A549 (cell line): ENCODE data around the gene MMP14. TPM values are rescaled to one million over a fixed set of nuclear protein-coding genes. Genes with fewer than 3 reads are reported as not detected.

ENCODE experiments used
- ATAC-seq, 2 experiments: fragments of 200-7000 bp in 1 of 2; fragments of >200 bp in 1 of 2; cut with Nextera tagmentation in 1 of 2; cut with Tn5 transposase in 1 of 2; 3 replicates each; pipeline versions ENCODE4 v1.8.0 to v1.9.1; 2018 to 2020; ENCODE audit warnings: mild to moderate bottlenecking in 1 of 2, moderate library complexity in 1 of 2
- CTCF ChIA-PET: fragments of 300-600 bp; sonication (Branson Sonifier 250); formaldehyde crosslinking; extraction: SDS; loops from one replicate; lab custom pipeline; 2021; ENCODE audit warnings: antibody characterized with exemption, inconsistent platforms; lab: Yijun Ruan, JAX
- POLR2A ChIA-PET: fragments of 350-600 bp; formaldehyde crosslinking; extraction: SDS; loops from one replicate; lab custom pipeline; 2021; ENCODE audit warnings: antibody characterized with exemption, inconsistent platforms; lab: Yijun Ruan, JAX
- DNase-seq, 2 experiments: peaks; one replicate each; pipeline versions ENCODE4 v3.0.0 to v3.0.0-alpha.2; 2011 to 2016; ENCODE audit warnings: low read depth in 1 of 2, low spot score in 1 of 2
- FAIRE-seq: peaks from 2 replicates; lab custom pipeline; 2011; peaks lifted over from hg19 to GRCh38; lab: Jason Lieb, UNC
- H3K27ac ChIP-seq, 2 experiments: fragments of >200 bp; sonication (Bioruptor Twin); formaldehyde crosslinking; 3 replicates each; pipeline ENCODE4 v1.5.1; 2016 to 2017
- H3K4me1 ChIP-seq: fragments of >200 bp; sonication (Bioruptor Twin); formaldehyde crosslinking; 3 replicates; pipeline ENCODE4 v1.6.1; 2016
- H3K4me2 ChIP-seq: fragments of >200 bp; sonication (Bioruptor Twin); formaldehyde crosslinking; 3 replicates; pipeline ENCODE4 v1.6.1; 2016
- H3K4me3 ChIP-seq: fragments of >200 bp; sonication (Bioruptor Twin); formaldehyde crosslinking; 3 replicates; pipeline ENCODE4 v1.5.1; 2016
- H3K9me3 ChIP-seq: fragments of >200 bp; sonication (Bioruptor Twin); formaldehyde crosslinking; 3 replicates; pipeline ENCODE4 v1.6.1; 2016
- BCL3 ChIP-seq: fragments of >200 bp; sonication (Bioruptor Twin); formaldehyde crosslinking; IDR thresholded peaks from 3 replicates; pipeline ENCODE4 v1.6.1; 2016
- BHLHE40 ChIP-seq: IDR thresholded peaks from 2 replicates; pipeline ENCODE4 v1.6.1; 2012; ENCODE audit warnings: low read depth, low read length, inconsistent platforms
- CEBPB ChIP-seq, 2 experiments: fragments of >200 bp in 1 of 2; sonication (Bioruptor Twin) in 1 of 2; formaldehyde crosslinking in 1 of 2; IDR thresholded peaks; 2 replicates each; pipeline ENCODE4 v1.6.1; 2012 to 2016
- CHD2 ChIP-seq: fragments of 150-350 bp; IDR thresholded peaks from 2 replicates; pipeline ENCODE4 v1.6.1; 2014; ENCODE audit warnings: low read length; ENCODE audit not compliant: partially characterized antibody
- CHD4 ChIP-seq: fragments of 200-600 bp; sonication (generic); IDR thresholded peaks from 2 replicates; pipeline ENCODE4 v1.6.1; 2016; ENCODE audit warnings: antibody characterized with exemption, mild to moderate bottlenecking, borderline replicate concordance
- CTCF ChIP-seq: fragments of >200 bp; sonication (Bioruptor Twin); formaldehyde crosslinking; IDR thresholded peaks from 3 replicates; pipeline ENCODE4 v1.5.1; 2016
- EHMT2 ChIP-seq: fragments of 200-600 bp; sonication (generic); IDR thresholded peaks from 2 replicates; pipeline ENCODE4 v1.6.1; 2016; ENCODE audit warnings: antibody characterized with exemption, low read depth, mild to moderate bottlenecking, moderate library complexity
- ESRRA ChIP-seq: fragments of 150-350 bp; IDR thresholded peaks from 2 replicates; pipeline ENCODE4 v1.6.1; 2014; ENCODE audit warnings: mild to moderate bottlenecking, low read length, borderline replicate concordance
- FOXS1 ChIP-seq: fragments of 250-450 bp; sonication (Bioruptor Pico); IDR thresholded peaks from 2 replicates; pipeline ENCODE4 v1.5.0; 2020; ENCODE audit warnings: mild to moderate bottlenecking, moderate library complexity
- HES2 ChIP-seq: fragments of >200 bp; sonication (Bioruptor Twin); formaldehyde crosslinking; IDR thresholded peaks from 2 replicates; pipeline ENCODE4 v1.6.1; 2016
- HEYL ChIP-seq: fragments of 250-450 bp; sonication (Bioruptor Pico); IDR thresholded peaks from 2 replicates; pipeline ENCODE4 v1.8.0; 2021; ENCODE audit warnings: mild to moderate bottlenecking, moderate library complexity
- HOXB13 ChIP-seq: fragments of 250-450 bp; sonication (Bioruptor Pico); IDR thresholded peaks from 2 replicates; pipeline ENCODE4 v1.5.0; 2020; ENCODE audit warnings: low read depth, mild to moderate bottlenecking, moderate library complexity
- MAFK ChIP-seq: fragments of 450-650 bp; IDR thresholded peaks from 2 replicates; pipeline ENCODE4 v1.6.1; 2014; ENCODE audit not compliant: partially characterized antibody
- NFE2L2 ChIP-seq: fragments of 150-350 bp; conservative IDR thresholded peaks from 2 replicates; pipeline ENCODE4 v1.6.1; 2014; ENCODE audit warnings: low read length
- NPAS2 ChIP-seq: fragments of 250-450 bp; sonication (Bioruptor Pico); IDR thresholded peaks from 2 replicates; pipeline ENCODE4 v1.8.0; 2022; ENCODE audit warnings: mild to moderate bottlenecking, moderate library complexity, borderline replicate concordance
- POLR2AphosphoS2 ChIP-seq: conservative IDR thresholded peaks from 2 replicates; pipeline ENCODE4 v1.6.1; 2012; ENCODE audit warnings: low read length, improper control_type of control experiment, inconsistent platforms
- RARB ChIP-seq: fragments of 250-450 bp; sonication (Bioruptor Pico); IDR thresholded peaks from 2 replicates; pipeline ENCODE4 v1.8.0; 2021; ENCODE audit warnings: mild to moderate bottlenecking, moderate library complexity
- RCOR1 ChIP-seq: fragments of 150-350 bp; IDR thresholded peaks from 2 replicates; pipeline ENCODE4 v1.6.1; 2014; ENCODE audit warnings: antibody characterized with exemption, low read length, low read depth
- RNF2 ChIP-seq: fragments of 200-600 bp; sonication (generic); IDR thresholded peaks from 2 replicates; pipeline ENCODE4 v1.6.1; 2016; ENCODE audit warnings: low read depth, mild to moderate bottlenecking, antibody characterized with exemption, moderate library complexity, borderline replicate concordance
- SMC3 ChIP-seq: fragments of >200 bp; sonication (Bioruptor Twin); formaldehyde crosslinking; IDR thresholded peaks from 3 replicates; pipeline ENCODE4 v1.6.1; 2018; ENCODE audit warnings: inconsistent platforms
- SREBF2 ChIP-seq: fragments of 450-650 bp; IDR thresholded peaks from 2 replicates; pipeline ENCODE4 v1.6.1; 2014; ENCODE audit warnings: mild to moderate bottlenecking, moderate library complexity
- ZC3H11A ChIP-seq: fragments of 450-650 bp; IDR thresholded peaks from 2 replicates; pipeline ENCODE4 v1.6.1; 2014; ENCODE audit warnings: antibody characterized with exemption, mild to moderate bottlenecking
- ZFP36 ChIP-seq: fragments of 450-650 bp; IDR thresholded peaks from 2 replicates; pipeline ENCODE4 v1.6.1; 2014; ENCODE audit warnings: borderline replicate concordance; ENCODE audit not compliant: partially characterized antibody
- WGBS: methylation state at CpG from one replicate; pipeline ENCODE4 v1.1.6; 2017; ENCODE audit errors: missing lambda C conversion rate; 5-methylcytosine and 5-hydroxymethylcytosine counted together
- polyA plus RNA-seq, 4 experiments: library from polyadenylated mRNA; depleted of rRNA in 3 of 4; stranded (reverse); fragments of >200 nt; fragmentation: RNase III in 1 of 4; extraction: RNeasy Plus Mini Kit Qiagen cat#74134 plus additional on column Dnase treatment in 1 of 4; gene quantifications; 2 replicates in 3 of 4; 3 replicates in 1 of 4; pipeline ENCODE4 v1.2.3, GENCODE V29; 2011 to 2017

Gene MMP14
- polyA plus RNA-seq, 2 of the 4 experiments (the other 2 are of a cell fraction), result 1.5 to 1.9 TPM

- ATAC-seq (no peak), DNase-seq (no peak), FAIRE-seq (no peak)
- Histone ChIP-seq H3K4me3 (no peak overlapping the region), H3K4me2 (no peak overlapping the region), H3K4me1 (peaks cover 17% of the 10 kb centered on the region), H3K27ac (no peak overlapping the region), H3K9me3 (no peaks in the 10 kb centered on the region)
- TF ChIP-seq HEYL (no peak), ESRRA (no peak), BHLHE40 (no peak), SMC3 (no peak), RCOR1 (no peak), NPAS2 (CRISPR knock-in tag) (no peak), POLR2AphosphoS2 (no peak), CEBPB (IDR thresholded peaks at IDR 0.05) (no peak), CHD4 (no peak), NFE2L2 (no peak), RARB (no peak), HOXB13 (no peak), CHD2 (no peak), SREBF2 (no peak), ZC3H11A (no peak), RNF2 (no peak), MAFK (no peak), EHMT2 (no peak), HES2 (no peak)
- CTCF ChIA-PET, result interaction anchor here (0.8 to 16.6 kb wide), 11 partner anchors 15 to 341 kb away, joined by 3 to 368 read pairs (median 4); partner anchors contain the start of genes LRP10, OR6J1, PRMT5 and REM2
- POLR2A ChIA-PET, result interaction anchor here (1.0 to 1.5 kb wide), 3 partner anchors 10 to 25 kb away, joined by 4 to 6 read pairs (median 4); partner anchors contain the start of genes LRP10 and RBM23
- WGBS, result 85% methylated on average over 5 of the region's 5 CpGs
Measured at GRCh38 chr14:22896356-22896755, 60.0 kb downstream of the MMP14 start.

- no peak overlapping the region for H3K4me2 ChIP-seq
- H3K4me3 ChIP-seq, result no peak overlapping the region
- DNase-seq (no peak), FAIRE-seq (no peak), ATAC-seq (no peak)
- ChIA-PET CTCF (interaction anchor here (0.8 to 16.6 kb wide), 11 partner anchors 16 to 342 kb away, joined by 3 to 368 read pairs (median 4); partner anchors contain the start of genes LRP10, OR6J1, PRMT5 and REM2), POLR2A (interaction anchor here (1.0 to 1.5 kb wide), 3 partner anchors 10 to 25 kb away, joined by 4 to 6 read pairs (median 4); partner anchors contain the start of genes LRP10 and RBM23)
- no peak overlapping the region for H3K27ac ChIP-seq
- 88% methylated on average over 3 of the region's 3 CpGs for WGBS
- TF ChIP-seq ZFP36 (no peak), BCL3 (no peak), HES2 (no peak), CEBPB (IDR thresholded peaks at IDR 0.05) (no peak), CTCF (no peak), MAFK (no peak), FOXS1 (no peak), NPAS2 (CRISPR knock-in tag) (no peak)
- no peaks in the 10 kb centered on the region for H3K9me3 ChIP-seq
- peaks cover 17% of the 10 kb centered on the region for H3K4me1 ChIP-seq
Measured at GRCh38 chr14:22896760-22897159, 60.4 kb downstream of the MMP14 start.
